K562 (cell line): ENCODE measurements around the gene RRP9. TPM values are rescaled to one million over a fixed set of nuclear protein-coding genes. Genes with fewer than 3 reads are reported as not detected.

Experiments
- DNMT1 ChIP-seq: fragments of 450-650 bp; IDR thresholded peaks from 2 replicates; pipeline ENCODE4 v1.6.1; 2016; ENCODE audit warnings: antibody characterized with exemption, mild to moderate bottlenecking
- NCOA2 ChIP-seq, 2 experiments: fragments of 450-650 bp; IDR thresholded peaks; 2 replicates each; pipeline ENCODE4 v1.6.1; 2018; ENCODE audit warnings: mild to moderate bottlenecking in 2 of 2, moderate library complexity in 1 of 2; ENCODE audit not compliant: partially characterized antibody in 2 of 2
- NCOR1 ChIP-seq: fragments of 450-650 bp; IDR thresholded peaks from 2 replicates; pipeline ENCODE4 v1.6.1; 2016; ENCODE audit warnings: mild to moderate bottlenecking, moderate library complexity
- POLR2H ChIP-seq: IDR thresholded peaks from 2 replicates; pipeline ENCODE4 v1.6.1; 2016; ENCODE audit warnings: missing genetic modification characterization, low read depth, mild to moderate bottlenecking, control low read depth, missing compliant biosample characterization, moderate library complexity
- SUPT5H ChIP-seq: fragments of 450-650 bp; IDR thresholded peaks from 2 replicates; pipeline ENCODE4 v1.6.1; 2016
- ZNF184 ChIP-seq: sonication (generic); formaldehyde crosslinking; IDR thresholded peaks from 2 replicates; pipeline ENCODE4 v1.5.0; 2020; ENCODE audit warnings: missing genetic modification reagents
- polyA plus RNA-seq, 8 experiments: library from polyadenylated mRNA; depleted of rRNA in 4 of 8; stranded (reverse) in 5 of 8; unstranded in 3 of 8; fragments of >200 nt; fragmentation: Nextera tagmentation in 2 of 8; fragmentation: Illumina TruSeq in 1 of 8; extraction: Ambion mirVana in 2 of 8; extraction: Trizol in 1 of 8; gene quantifications; 2 replicates each; pipeline versions ENCODE4 v1.2.1 to v1.2.3, GENCODE V29; 2011 to 2014; ENCODE audit warnings: inconsistent platforms in 1 of 8, missing spikeins in 1 of 8
- total RNA-seq, 7 experiments: library from RNA; depleted of rRNA in 6 of 7; stranded (reverse); fragments of >200 nt in 6 of 7; fragmentation: Illumina TruSeq in 2 of 7; extraction: Trizol in 2 of 7; gene quantifications; 2 replicates each; pipeline versions ENCODE4 v1.2.1 to v1.2.3, GENCODE V29; 2011 to 2021; ENCODE audit warnings: low replicate concordance in 1 of 7
- TF ChIP-seq, protein P1 (sequence below): fragments of 250-450 bp; sonication (Bioruptor Pico); IDR thresholded peaks from 2 replicates; pipeline ENCODE4 v1.8.0; 2022; ENCODE audit warnings: inconsistent platforms, mild to moderate bottlenecking, moderate library complexity, borderline replicate concordance
- TF ChIP-seq, protein P2 (sequence below): sonication (generic); formaldehyde crosslinking; IDR thresholded peaks from 2 replicates; pipeline ENCODE4 v1.8.1; 2023; ENCODE audit warnings: mild to moderate bottlenecking, missing genetic modification reagents, moderate library complexity

Gene RRP9
- total and polyA plus RNA-seq, 9 of the 15 experiments (the other 6 are each of a cell fraction or from before 2014, with no cell fraction given) = 5.2 to 67.0 (median 45.9) TPM

DNA sequence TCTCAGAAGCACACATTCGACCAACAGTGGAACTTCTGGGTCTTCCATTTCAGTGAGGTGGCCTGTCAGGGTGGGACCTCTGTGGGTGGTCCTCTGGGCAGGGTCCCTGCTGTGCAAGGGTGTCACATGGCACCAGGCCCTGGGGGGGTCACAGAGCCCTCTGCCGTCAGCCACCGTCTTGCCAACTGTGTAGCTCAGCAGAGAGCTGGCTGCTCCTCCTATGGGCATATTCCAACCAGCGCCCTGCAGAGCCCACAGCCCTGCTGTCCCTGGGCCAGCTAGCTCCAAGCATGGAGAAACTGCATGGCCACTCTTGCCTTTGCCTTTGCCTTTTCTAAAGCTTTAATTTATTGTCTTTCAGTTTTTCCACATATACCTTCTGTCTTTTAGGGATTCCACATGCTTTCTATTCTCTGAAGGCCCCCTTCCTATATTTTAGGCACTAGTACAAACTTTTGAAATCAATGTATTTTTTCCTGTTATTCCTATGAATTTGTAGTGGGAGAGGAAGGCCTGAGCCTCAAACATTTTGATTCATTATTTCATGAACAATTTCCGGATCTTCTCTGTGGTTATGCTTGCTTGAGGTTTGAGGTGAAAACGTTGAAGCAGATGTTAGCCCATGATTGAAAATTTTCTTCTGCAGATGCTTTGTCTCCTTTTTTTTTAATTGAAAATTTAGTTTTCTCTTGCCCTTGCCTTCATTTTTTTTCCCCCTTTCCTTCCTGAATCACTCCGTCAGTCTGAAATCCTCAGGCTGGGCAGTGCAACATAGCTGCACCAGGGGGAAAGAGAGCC is 50.3 kb downstream of the RRP9 start (continued):
- TF ChIP-seq, protein P1, sequence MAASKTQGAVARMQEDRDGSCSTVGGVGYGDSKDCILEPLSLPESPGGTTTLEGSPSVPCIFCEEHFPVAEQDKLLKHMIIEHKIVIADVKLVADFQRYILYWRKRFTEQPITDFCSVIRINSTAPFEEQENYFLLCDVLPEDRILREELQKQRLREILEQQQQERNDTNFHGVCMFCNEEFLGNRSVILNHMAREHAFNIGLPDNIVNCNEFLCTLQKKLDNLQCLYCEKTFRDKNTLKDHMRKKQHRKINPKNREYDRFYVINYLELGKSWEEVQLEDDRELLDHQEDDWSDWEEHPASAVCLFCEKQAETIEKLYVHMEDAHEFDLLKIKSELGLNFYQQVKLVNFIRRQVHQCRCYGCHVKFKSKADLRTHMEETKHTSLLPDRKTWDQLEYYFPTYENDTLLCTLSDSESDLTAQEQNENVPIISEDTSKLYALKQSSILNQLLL = no peak
- TF ChIP-seq NCOR1 (no peak), POLR2H (tag) (no peak), SUPT5H (no peak), NCOA2 (IDR thresholded peaks at IDR 0.05; ENCODE audit: partially characterized antibody in 2 of 2) (no peak), DNMT1 (no peak), ZNF184 (CRISPR knock-in tag) (no peak)
- TF ChIP-seq, protein P2, sequence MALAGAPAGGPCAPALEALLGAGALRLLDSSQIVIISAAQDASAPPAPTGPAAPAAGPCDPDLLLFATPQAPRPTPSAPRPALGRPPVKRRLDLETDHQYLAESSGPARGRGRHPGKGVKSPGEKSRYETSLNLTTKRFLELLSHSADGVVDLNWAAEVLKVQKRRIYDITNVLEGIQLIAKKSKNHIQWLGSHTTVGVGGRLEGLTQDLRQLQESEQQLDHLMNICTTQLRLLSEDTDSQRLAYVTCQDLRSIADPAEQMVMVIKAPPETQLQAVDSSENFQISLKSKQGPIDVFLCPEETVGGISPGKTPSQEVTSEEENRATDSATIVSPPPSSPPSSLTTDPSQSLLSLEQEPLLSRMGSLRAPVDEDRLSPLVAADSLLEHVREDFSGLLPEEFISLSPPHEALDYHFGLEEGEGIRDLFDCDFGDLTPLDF (CRISPR knock-in tag) = no peak
